ENCODE data around the gene KIF1A.

KIF1A gene

GRCh38 chr2:240820607-240821428 is 799 bp upstream of the KIF1A start:
- no peak for DNase-seq (ENCODE audit: low spot score)

DNA sequence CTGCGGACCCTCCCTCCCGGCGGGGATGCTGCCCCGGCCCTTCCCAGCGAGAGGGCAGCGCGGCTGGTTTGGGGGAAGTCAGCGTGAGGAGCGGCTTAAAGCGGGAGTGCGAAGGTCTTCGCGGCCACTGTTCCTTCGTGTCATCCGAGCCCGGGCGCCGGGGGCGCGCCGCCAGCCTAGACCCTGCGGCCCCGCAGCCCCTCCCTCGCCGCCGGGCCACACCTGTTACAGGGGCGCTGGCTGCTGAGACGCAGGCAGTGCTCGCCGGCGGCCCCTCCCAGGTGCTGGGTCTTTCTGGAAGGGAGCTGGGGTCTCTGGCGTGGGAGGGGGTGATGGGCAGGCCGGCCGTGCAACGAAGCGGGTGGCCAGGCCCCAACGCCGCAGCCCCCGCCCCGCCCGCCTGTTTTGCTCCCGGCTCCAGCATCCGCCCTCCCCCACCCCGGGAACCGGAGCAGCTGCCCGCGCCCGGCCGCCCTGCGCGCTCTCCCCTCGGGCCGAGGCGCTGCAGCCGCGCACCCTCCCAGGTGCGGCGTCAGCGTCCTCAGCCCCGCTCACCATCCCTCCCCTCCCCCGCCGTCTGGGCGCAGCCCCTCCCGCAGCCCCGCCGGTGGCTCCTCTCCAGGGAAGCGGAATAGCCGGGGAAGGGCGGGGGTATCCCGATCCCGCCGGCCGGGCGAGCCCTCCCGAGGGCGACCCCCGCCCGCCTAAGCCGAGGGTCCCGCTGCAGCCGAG is 727 bp downstream of the KIF1A start:
- DNase-seq (ENCODE audit: low spot score) = no peak

GRCh38 chr2:240818293-240819125 is 1.5 kb downstream of the KIF1A start:
- no peak for DNase-seq (ENCODE audit: low spot score)

GRCh38 chr2:240817496-240818292 is 2.3 kb downstream of the KIF1A start:
- no peak for DNase-seq (ENCODE audit: low spot score)

GRCh38 chr2:240816584-240817495 is 3.2 kb downstream of the KIF1A start:
- no peak for DNase-seq (ENCODE audit: low spot score)

DNA sequence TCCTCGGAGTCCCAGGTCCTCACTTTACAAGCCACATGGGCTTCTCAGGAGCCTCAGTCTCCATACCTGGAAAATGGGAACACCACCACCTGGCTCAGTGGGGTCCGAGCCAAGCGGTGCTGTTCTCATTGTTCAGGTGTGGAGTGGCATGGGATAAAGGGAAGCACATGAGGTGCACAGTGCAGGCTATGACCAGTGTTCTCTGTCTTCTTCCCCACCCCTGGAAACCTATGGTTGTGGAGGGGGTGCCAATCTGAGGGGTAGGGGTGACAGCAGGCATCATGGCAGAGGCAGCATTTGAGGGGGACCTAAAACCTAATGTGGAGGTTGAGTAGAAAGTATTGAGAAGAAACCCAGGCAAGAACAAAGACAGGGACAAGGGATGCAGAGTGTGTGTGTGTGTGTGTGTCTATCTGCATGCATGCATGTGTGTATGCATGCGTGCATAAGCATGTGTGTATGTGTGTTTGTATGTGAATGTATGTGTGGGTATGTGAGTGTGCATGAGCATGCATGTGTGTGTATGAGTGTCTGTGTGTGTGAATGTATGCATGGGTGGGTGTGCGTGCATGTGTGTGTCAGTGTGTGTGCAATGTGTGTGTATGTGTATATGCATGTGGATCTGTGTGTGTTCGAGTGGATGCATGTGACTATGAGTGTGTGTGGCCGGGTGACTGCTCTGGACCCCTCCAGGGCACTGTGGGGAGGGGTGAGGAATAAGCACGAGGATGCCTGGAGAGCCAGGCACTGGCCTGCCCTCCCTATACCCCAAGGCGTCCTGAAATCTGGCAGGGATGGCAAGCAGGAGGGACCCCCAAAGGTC is 4.0 kb downstream of the KIF1A start:
- DNase-seq (ENCODE audit: low spot score) = no peak

DNA sequence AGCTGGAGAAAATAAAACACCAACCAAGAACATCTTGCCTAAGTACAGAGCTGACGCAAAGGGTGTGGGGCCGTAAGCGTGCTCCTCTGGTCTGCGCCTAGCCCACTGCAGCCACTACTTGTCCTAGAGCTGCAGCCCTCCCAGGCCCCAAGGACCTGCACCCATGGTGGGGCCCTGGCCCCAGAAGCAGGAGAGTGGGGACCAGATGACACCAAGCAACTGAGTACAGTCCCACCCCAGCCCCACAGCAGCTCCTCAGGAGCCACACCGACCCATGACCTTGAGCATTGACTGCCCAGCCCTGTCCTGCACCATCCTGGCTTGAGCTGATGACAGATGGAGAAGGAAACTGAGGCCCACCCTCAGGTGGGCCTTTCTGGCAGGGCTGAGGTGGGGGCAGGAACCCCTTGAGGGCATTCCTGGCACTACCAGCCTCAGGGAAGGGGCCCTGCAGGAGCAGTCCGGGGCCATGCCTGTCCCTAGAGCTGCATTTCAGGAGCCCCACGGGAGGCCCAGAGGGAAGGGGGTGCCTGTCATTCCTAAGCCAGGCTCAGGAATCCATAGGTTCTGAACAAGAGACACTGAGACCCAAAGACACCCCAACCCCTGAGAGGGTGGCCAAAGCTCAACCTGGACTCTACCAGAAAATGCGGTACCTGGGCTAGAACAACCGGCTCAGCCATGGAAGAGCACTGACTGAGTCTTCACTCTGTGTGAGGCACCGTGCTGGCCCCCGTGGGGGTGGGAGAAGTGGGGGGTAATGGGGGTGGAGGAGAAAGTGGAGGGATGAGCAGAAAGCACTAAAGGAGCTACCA is 4.9 kb downstream of the KIF1A start:
- DNase-seq (ENCODE audit: low spot score) = no peak

DNA sequence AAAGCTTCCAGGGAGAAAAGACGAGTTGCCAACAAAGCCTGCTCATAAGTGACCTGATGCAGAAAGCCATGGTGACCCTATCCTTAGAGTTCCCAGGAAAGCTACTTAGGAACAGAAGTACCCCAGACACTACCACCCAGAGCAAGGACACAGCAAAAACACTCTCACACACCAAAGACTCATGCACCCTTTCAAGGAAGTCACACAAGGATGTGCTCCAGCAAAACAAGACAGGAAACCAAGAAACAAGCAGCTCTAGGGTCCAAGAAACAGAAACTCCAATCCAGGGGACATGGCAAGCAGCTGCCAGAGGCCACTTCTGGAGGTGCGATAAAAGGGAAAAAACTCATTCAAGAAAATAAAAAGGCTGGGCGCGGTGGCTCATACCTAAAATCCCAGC is 5.7 kb downstream of the KIF1A start:
- no peak for DNase-seq (ENCODE audit: low spot score)

DNA sequence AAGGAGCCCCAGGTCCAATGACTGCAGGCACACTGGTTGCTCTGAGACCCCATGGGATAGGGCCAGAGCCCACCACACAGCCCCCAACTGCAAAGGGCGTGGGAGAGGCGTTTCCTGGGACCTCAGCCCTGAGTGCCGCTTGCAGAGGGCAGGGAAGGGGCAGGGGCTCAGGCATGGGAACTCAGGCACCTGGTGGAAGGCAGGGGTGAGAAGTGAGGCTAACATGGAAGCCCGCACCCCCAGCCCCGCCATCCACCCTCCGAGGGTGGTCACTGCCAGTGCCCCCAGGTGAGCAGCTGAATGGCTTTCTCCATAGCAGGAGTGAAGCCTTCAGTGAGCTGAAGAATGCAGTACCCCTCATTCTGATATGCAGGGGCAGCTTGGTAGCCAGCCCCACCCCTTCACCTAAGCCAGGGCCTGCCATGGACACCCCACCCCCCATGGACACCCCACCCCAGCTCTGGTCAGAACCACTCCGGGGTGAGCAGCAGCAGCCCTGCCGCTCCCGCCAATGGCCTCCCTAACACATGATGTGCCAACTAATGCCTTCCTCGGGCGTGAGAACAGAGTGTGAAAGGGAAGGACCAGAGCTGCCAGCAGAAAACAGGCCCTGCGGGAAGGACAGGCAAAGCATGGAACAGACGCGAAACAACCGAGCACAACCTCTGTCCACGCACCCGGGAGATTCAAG is 6.6 kb downstream of the KIF1A start:
- DNase-seq (ENCODE audit: low spot score) = no peak

GRCh38 chr2:240812721-240813120 is 7.3 kb downstream of the KIF1A start:
- no peak for DNase-seq (ENCODE audit: low spot score)

DNA sequence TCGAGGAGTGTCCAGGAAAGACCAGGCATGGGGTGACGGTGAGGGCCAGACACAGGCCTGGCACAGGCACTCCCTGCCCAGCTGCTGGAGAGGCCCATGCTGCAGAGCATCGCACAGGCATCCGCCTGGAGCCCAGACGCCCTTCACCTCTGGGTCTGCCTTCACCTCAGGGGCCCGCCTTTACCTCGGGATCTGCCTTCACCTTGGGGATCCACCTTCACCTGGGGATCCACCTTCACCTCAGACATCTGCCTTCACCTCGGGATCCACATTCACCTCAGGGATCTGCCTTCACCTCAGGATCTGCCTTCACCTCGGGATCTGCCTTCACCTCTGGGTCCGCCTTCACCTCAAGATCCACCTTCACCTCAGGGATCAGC is 7.7 kb downstream of the KIF1A start:
- DNase-seq (ENCODE audit: low spot score) = no peak

GRCh38 chr2:240811346-240812300 is 8.4 kb downstream of the KIF1A start:
- no peak for DNase-seq (ENCODE audit: low spot score)

- DNase-seq (ENCODE audit: low spot score) = no peak
These were observed 9.4 kb downstream of the KIF1A start for GRCh38 chr2:240810621-240811020.

GRCh38 chr2:240810199-240810598 is 9.8 kb downstream of the KIF1A start:
- DNase-seq (ENCODE audit: low spot score) = no peak

- no peak for DNase-seq (ENCODE audit: low spot score)
These were observed 10.7 kb downstream of the KIF1A start for GRCh38 chr2:240809276-240809675.

GRCh38 chr2:240806459-240806858 is 13.6 kb downstream of the KIF1A start:
- no peak for DNase-seq (ENCODE audit: low spot score)

DNA sequence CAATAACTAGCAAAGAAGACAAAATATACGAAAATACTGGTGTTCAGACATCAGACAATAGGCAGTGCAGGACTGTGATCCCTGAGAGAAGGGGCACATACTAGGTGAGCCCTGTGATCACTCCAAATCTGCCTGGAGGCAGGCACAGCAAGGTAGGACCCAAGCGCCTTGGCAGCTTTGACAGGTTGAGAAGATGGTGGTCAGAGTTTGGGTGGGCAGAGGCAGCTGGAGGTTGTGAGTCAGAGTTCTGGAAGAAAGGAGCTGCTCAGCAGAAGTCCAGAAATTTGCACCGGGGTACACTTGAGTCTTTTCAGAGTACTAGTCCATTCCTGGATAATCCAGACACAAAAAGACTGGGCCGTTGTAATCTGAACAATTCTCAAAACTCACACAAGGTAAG is 14.0 kb downstream of the KIF1A start:
- DNase-seq (ENCODE audit: low spot score) = no peak
